CD4-positive, alpha-beta memory T cell (primary cell): ENCODE results near the gene PRR29. TPM values are rescaled to one million over a fixed set of nuclear protein-coding genes. Genes with fewer than 3 reads are reported as not detected.
"Not testable (repeated sequence)": the region's sequence is repeated elsewhere in the genome, so short reads cannot be mapped to it uniquely, and the experiment has no call there.

Experiments used
- CTCF ChIA-PET: fragments of 350-600 bp; sonication (Branson Sonifier 250); formaldehyde crosslinking; loops from one replicate; lab custom pipeline; 2021; ENCODE audit warnings: inconsistent platforms; ENCODE audit not compliant: partially characterized antibody; lab: Charles Lee
- POLR2A ChIA-PET: fragments of 350-600 bp; sonication (Branson Sonifier 250); formaldehyde crosslinking; loops from one replicate; lab custom pipeline; 2021; ENCODE audit not compliant: partially characterized antibody; lab: Charles Lee
- DNase-seq, 5 donors: peaks; one replicate each; pipeline versions ENCODE4 v3.0.0 to v3.0.0-alpha.2; 2020 to 2022; ENCODE audit warnings: mixed read lengths in 1 of 5
- H3K27ac ChIP-seq: one replicate; pipeline ENCODE4 v1.7.0; 2013; ENCODE audit warnings: low read depth, low read length
- H3K27me3 ChIP-seq: 2 replicates; pipeline ENCODE4 v1.7.0; 2013; ENCODE audit warnings: mild to moderate bottlenecking, low read length, moderate library complexity; ENCODE audit not compliant: insufficient read depth
- H3K36me3 ChIP-seq: 2 replicates; pipeline ENCODE4 v1.7.0; 2013; ENCODE audit warnings: mild to moderate bottlenecking, low read length, moderate library complexity; ENCODE audit not compliant: insufficient read depth
- H3K4me1 ChIP-seq: 2 replicates; pipeline ENCODE4 v1.7.0; 2013; ENCODE audit warnings: mild to moderate bottlenecking, low read length, moderate library complexity; ENCODE audit not compliant: insufficient read depth
- H3K4me3 ChIP-seq, 2 donors: one replicate each; pipeline ENCODE4 v1.7.0; 2013; ENCODE audit warnings: low read length in 2 of 2, mild to moderate bottlenecking in 1 of 2
- H3K9me3 ChIP-seq, 2 donors: one replicate each; pipeline ENCODE4 v1.7.0; 2013; ENCODE audit warnings: low read length in 2 of 2, control low read depth in 1 of 2; ENCODE audit not compliant: control insufficient read depth in 1 of 2
- H3K27ac Mint-ChIP-seq, 7 donors: one replicate each; pipeline ENCODE4 v1.8.0; 2020 to 2021; ENCODE audit warnings: mixed read lengths in 7 of 7, mild to moderate bottlenecking in 6 of 7, inconsistent platforms in 3 of 7, moderate library complexity in 3 of 7
- H3K27me3 Mint-ChIP-seq, 2 donors: one replicate each; pipeline ENCODE4 v1.8.0; 2020 to 2021; ENCODE audit warnings: mixed read lengths in 2 of 2
- H3K36me3 Mint-ChIP-seq, 2 donors: one replicate each; pipeline ENCODE4 v1.8.0; 2020 to 2021; ENCODE audit warnings: mixed read lengths in 2 of 2, inconsistent platforms in 1 of 2, mild to moderate bottlenecking in 1 of 2
- H3K4me1 Mint-ChIP-seq, 4 donors: one replicate each; pipeline ENCODE4 v1.8.0; 2020 to 2021; ENCODE audit warnings: mixed read lengths in 4 of 4, mild to moderate bottlenecking in 1 of 4
- H3K4me3 Mint-ChIP-seq, 8 donors: one replicate each; pipeline ENCODE4 v1.8.0; 2020 to 2021; ENCODE audit warnings: mixed read lengths in 8 of 8, mild to moderate bottlenecking in 7 of 8, moderate library complexity in 6 of 8, inconsistent platforms in 3 of 8
- H3K9me3 Mint-ChIP-seq, 8 donors: one replicate each; pipeline ENCODE4 v1.8.0; 2020 to 2021; ENCODE audit warnings: mixed read lengths in 8 of 8, mild to moderate bottlenecking in 5 of 8, inconsistent platforms in 3 of 8, moderate library complexity in 1 of 8
- intact Hi-C: fragments of 100-400 bp; cut with micrococcal nuclease; formaldehyde crosslinking; loops from one replicate; pipeline ENCODE4 v1.15.1; 2023
- polyA plus RNA-seq, 2 donors: library from polyadenylated mRNA; unstranded; fragments of 300-500 nt; fragmentation: Illumina TruSeq; gene quantifications; one replicate each; pipeline ENCODE4 v1.2.3, GENCODE V29; 2021
- total RNA-seq, 2 experiments: library from RNA; stranded (reverse); gene quantifications; one replicate each; pipeline ENCODE4 v1.2.3, GENCODE V29; 2021

PRR29 gene
- total and polyA plus RNA-seq, 4 experiments from 2014 or later, result 0.19 to 6.0 (median 3.3) TPM

- H3K4me1 Mint-ChIP-seq, result peaks cover 0 to 6% (median 2%) of the 10 kb centered on the region in 4 donors
- ChIA-PET POLR2A (interaction anchor here (1.8 kb wide), 1 partner anchor 27 kb away, joined by 4 read pairs; no protein-coding TSS in a partner anchor), CTCF (interaction anchor here (1.2 to 1.3 kb wide), 2 partner anchors 9 to 55 kb away, joined by 3 to 4 read pairs; no protein-coding TSS in a partner anchor)
- no peak for DNase-seq
- Histone ChIP-seq H3K36me3 (no peaks in the 10 kb centered on the region), H3K27me3 (no peaks in the 10 kb centered on the region), H3K27ac (no peak overlapping the region), H3K4me3 (no peak overlapping the region), H3K4me1 (no peaks in the 10 kb centered on the region), H3K9me3 (no peaks in the 10 kb centered on the region)
- intact Hi-C loops, result no loop called here
- H3K4me3 Mint-ChIP-seq, result peak overlapping the region in 1 of 8 donors; percentile 63
- no peaks in the 10 kb centered on the region for H3K9me3 Mint-ChIP-seq
- no peaks in the 10 kb centered on the region for H3K27me3 Mint-ChIP-seq
- H3K36me3 Mint-ChIP-seq, result no peaks in the 10 kb centered on the region
- H3K27ac Mint-ChIP-seq, result peak overlapping the region in 2 of 7 donors; percentile 67 to 68
Measured at GRCh38 chr17:63973930-63974593, 24.1 kb upstream of the PRR29 start.

- Histone ChIP-seq H3K4me1 (no peaks in the 10 kb centered on the region), H3K36me3 (no peaks in the 10 kb centered on the region), H3K4me3 (no peak overlapping the region), H3K27ac (no peak overlapping the region), H3K27me3 (no peaks in the 10 kb centered on the region), H3K9me3 (no peaks in the 10 kb centered on the region)
- peak overlapping the region in 3 of 7 donors; percentile 67 to 68 (median 68) for H3K27ac Mint-ChIP-seq
- intact Hi-C loops, result no loop called here
- CTCF ChIA-PET, result interaction anchor here (1.1 to 1.5 kb wide), 4 partner anchors 8 to 71 kb away, joined by 3 to 4 read pairs (median 4); no protein-coding TSS in a partner anchor
- peak overlapping the region in 1 of 8 donors; percentile 63 for H3K4me3 Mint-ChIP-seq
- no peaks in the 10 kb centered on the region for H3K27me3 Mint-ChIP-seq
- H3K4me1 Mint-ChIP-seq, result peaks cover 0 to 6% (median 2%) of the 10 kb centered on the region in 4 donors
- POLR2A ChIA-PET, result interaction anchor here (1.7 to 1.8 kb wide), 2 partner anchors 10 to 28 kb away, joined by 4 to 5 read pairs; no protein-coding TSS in a partner anchor
- no peak for DNase-seq
- no peaks in the 10 kb centered on the region for H3K9me3 Mint-ChIP-seq
- H3K36me3 Mint-ChIP-seq, result no peaks in the 10 kb centered on the region
Measured at GRCh38 chr17:63974594-63975192, 23.5 kb upstream of the PRR29 start.

GRCh38 chr17:63975541-63976092 lies 22.5 kb upstream of the PRR29 start:
- no peak overlapping the region for H3K4me3 Mint-ChIP-seq
- Histone ChIP-seq H3K4me3 (no peak overlapping the region), H3K4me1 (no peaks in the 10 kb centered on the region), H3K9me3 (no peaks in the 10 kb centered on the region), H3K36me3 (no peaks in the 10 kb centered on the region), H3K27me3 (no peaks in the 10 kb centered on the region), H3K27ac (no peak overlapping the region)
- H3K27me3 Mint-ChIP-seq, result no peaks in the 10 kb centered on the region
- intact Hi-C loops, result no loop called here
- H3K9me3 Mint-ChIP-seq, result no peaks in the 10 kb centered on the region
- H3K27ac Mint-ChIP-seq, result peak overlapping the region in 1 of 7 donors; percentile 31
- POLR2A ChIA-PET, result interaction anchor here (0.7 to 1.8 kb wide), 5 partner anchors 9 to 170 kb away, joined by 3 to 5 read pairs (median 4); no protein-coding TSS in a partner anchor
- H3K4me1 Mint-ChIP-seq, result peaks cover 0 to 6% (median 2%) of the 10 kb centered on the region in 4 donors
- no peak for DNase-seq
- no peaks in the 10 kb centered on the region for H3K36me3 Mint-ChIP-seq
- CTCF ChIA-PET, result interaction anchor here (0.8 to 1.5 kb wide), 7 partner anchors 10 to 88 kb away, joined by 3 to 4 read pairs (median 3); no protein-coding TSS in a partner anchor

GRCh38 chr17:63976702-63977101 lies 21.4 kb upstream of the PRR29 start:
- Mint-ChIP-seq H3K36me3 (no peaks in the 10 kb centered on the region), H3K9me3 (peaks cover 0 to 2% (median under 1%) of the 10 kb centered on the region in 8 donors), H3K4me1 (peaks cover 0 to 6% (median 2%) of the 10 kb centered on the region in 4 donors), H3K27me3 (no peaks in the 10 kb centered on the region), H3K4me3 (no peak overlapping the region), H3K27ac (no peak overlapping the region)
- intact Hi-C loops, result no loop called here
- DNase-seq, result no peak
- no peaks in the 10 kb centered on the region for H3K36me3 ChIP-seq
- no peaks in the 10 kb centered on the region for H3K9me3 ChIP-seq
- ChIA-PET CTCF (interaction anchor here (1.0 to 1.4 kb wide), 4 partner anchors 13 to 57 kb away, joined by 3 to 4 read pairs (median 4); no protein-coding TSS in a partner anchor), POLR2A (interaction anchor here (0.6 to 1.7 kb wide), 2 partner anchors 8 to 46 kb away, joined by 3 to 5 read pairs; no protein-coding TSS in a partner anchor)
- no peak overlapping the region for H3K4me3 ChIP-seq
- no peaks in the 10 kb centered on the region for H3K4me1 ChIP-seq
- no peak overlapping the region for H3K27ac ChIP-seq
- no peaks in the 10 kb centered on the region for H3K27me3 ChIP-seq

GRCh38 chr17:63978272-63979200 lies 19.6 kb upstream of the PRR29 start:
- H3K9me3 ChIP-seq, result no peaks in the 10 kb centered on the region
- intact Hi-C loops, result no loop called here
- Mint-ChIP-seq H3K27me3 (no peaks in the 10 kb centered on the region), H3K9me3 (peaks cover 2 to 12% (median 8%) of the 10 kb centered on the region in 8 donors), H3K4me1 (peaks cover 0 to 7% (median 3%) of the 10 kb centered on the region in 4 donors), H3K4me3 (no peak overlapping the region), H3K36me3 (peaks cover 0 to 4% of the 10 kb centered on the region in 2 donors), H3K27ac (no peak overlapping the region)
- H3K27me3 ChIP-seq, result no peaks in the 10 kb centered on the region
- CTCF ChIA-PET, result interaction anchor here (1.0 to 32.9 kb wide), 6 partner anchors 12 to 66 kb away, joined by 3 to 556 read pairs (median 7); partner anchors contain the start of genes GH1 and ICAM2
- no peaks in the 10 kb centered on the region for H3K4me1 ChIP-seq
- DNase-seq, result no peak
- H3K27ac ChIP-seq, result no peak overlapping the region
- no peak overlapping the region for H3K4me3 ChIP-seq
- POLR2A ChIA-PET, result interaction anchor here (1.0 to 1.6 kb wide), 3 partner anchors 15 to 44 kb away, joined by 3 to 4 read pairs (median 3); no protein-coding TSS in a partner anchor
- H3K36me3 ChIP-seq, result no peaks in the 10 kb centered on the region

GRCh38 chr17:63982641-63983040 lies 15.5 kb upstream of the PRR29 start:
- intact Hi-C loops, H3K4me3 ChIP-seq, H3K27ac ChIP-seq, H3K36me3 ChIP-seq, H3K27me3 Mint-ChIP-seq, H3K36me3 Mint-ChIP-seq, H3K27me3 ChIP-seq, DNase-seq, H3K4me3 Mint-ChIP-seq, H3K9me3 ChIP-seq: not testable (repeated sequence)
- Mint-ChIP-seq H3K4me1 (peaks cover 12 to 22% (median 17%) of the 10 kb centered on the region in 4 donors), H3K27ac (peak overlapping the region in 1 of 7 donors; percentile 3), H3K9me3 (peaks cover 2 to 14% (median 8%) of the 10 kb centered on the region in 8 donors)
- ChIA-PET POLR2A (interaction anchor here (0.9 kb wide), 1 partner anchor 10 kb away, joined by 3 read pairs; no protein-coding TSS in a partner anchor), CTCF (interaction anchor here (1.2 to 32.9 kb wide), 4 partner anchors 8 to 78 kb away, joined by 3 to 556 read pairs (median 8); partner anchors contain the start of gene ICAM2)
- peaks cover 15% of the 10 kb centered on the region for H3K4me1 ChIP-seq
